Common myeloid progenitor, CD34-positive (primary cell): ENCODE data around the gene HMCN2.

Experiments used
- CTCF ChIA-PET: fragments of 350-600 bp; sonication (Branson Sonifier 250); formaldehyde crosslinking; loops from one replicate; lab custom pipeline; 2021; ENCODE audit warnings: antibody characterized with exemption; lab: Charles Lee
- POLR2A ChIA-PET: fragments of 350-600 bp; sonication (Branson Sonifier 250); formaldehyde crosslinking; loops from one replicate; lab custom pipeline; 2021; ENCODE audit warnings: antibody characterized with exemption; lab: Charles Lee
- DNase-seq, 3 donors: peaks; one replicate each; pipeline versions ENCODE4 v3.0.0 to v3.0.0-alpha.2; 2013
- H3K27ac ChIP-seq, 2 experiments: 1 replicate in 1 of 2; 2 replicates in 1 of 2; pipeline ENCODE4 v1.7.0; 2013; ENCODE audit warnings: inconsistent platforms in 2 of 2, low read length in 2 of 2, mild to moderate bottlenecking in 2 of 2, low read depth in 1 of 2, moderate library complexity in 1 of 2; ENCODE audit not compliant: severe bottlenecking in 2 of 2, insufficient read depth in 1 of 2, poor library complexity in 1 of 2
- H3K27me3 ChIP-seq, 5 experiments: replicated peaks in 2 of 5; 1 replicate in 3 of 5; 2 replicates in 2 of 5; pipeline versions ENCODE4 v1.6.1 to v1.7.0; 2013; ENCODE audit warnings: low read length in 4 of 5, mild to moderate bottlenecking in 2 of 5, moderate library complexity in 2 of 5, inconsistent platforms in 1 of 5; ENCODE audit not compliant: insufficient read depth in 5 of 5, control insufficient read depth in 4 of 5
- H3K36me3 ChIP-seq, 4 experiments: 1 replicate in 2 of 4; 2 replicates in 2 of 4; pipeline versions ENCODE4 v1.6.1 to v1.7.0; 2013; ENCODE audit warnings: low read length in 3 of 4, control low read depth in 1 of 4, mild to moderate bottlenecking in 1 of 4; ENCODE audit not compliant: control insufficient read depth in 4 of 4, insufficient read depth in 4 of 4
- H3K4me1 ChIP-seq, 4 experiments: 1 replicate in 3 of 4; 2 replicates in 1 of 4; pipeline versions ENCODE4 v1.6.1 to v1.7.1; 2013; ENCODE audit warnings: low read length in 3 of 4, mild to moderate bottlenecking in 3 of 4, control low read depth in 1 of 4, inconsistent platforms in 1 of 4, moderate library complexity in 1 of 4; ENCODE audit not compliant: control insufficient read depth in 4 of 4, insufficient read depth in 4 of 4; ENCODE audit errors: control extremely low read depth in 1 of 4
- H3K4me3 ChIP-seq, 7 experiments: 1 replicate in 4 of 7; 2 replicates in 3 of 7; pipeline versions ENCODE4 v1.5.1 to v1.7.0; 2013; ENCODE audit warnings: mild to moderate bottlenecking in 7 of 7, low read length in 6 of 7, moderate library complexity in 6 of 7, inconsistent platforms in 2 of 7, low read depth in 2 of 7, control low read depth in 1 of 7; ENCODE audit not compliant: insufficient read depth in 4 of 7, control insufficient read depth in 1 of 7; ENCODE audit errors: extremely low read depth in 1 of 7
- H3K9me3 ChIP-seq, 5 experiments: 1 replicate in 4 of 5; 2 replicates in 1 of 5; pipeline versions ENCODE4 v1.6.1 to v1.7.1; 2013; ENCODE audit warnings: low read length in 4 of 5, mild to moderate bottlenecking in 2 of 5, inconsistent platforms in 1 of 5, low read depth in 1 of 5, moderate library complexity in 1 of 5; ENCODE audit not compliant: control insufficient read depth in 4 of 5, insufficient read depth in 2 of 5; ENCODE audit errors: control extremely low read depth in 1 of 5
- WGBS: methylation state at CpG from one replicate; pipeline ENCODE4 v1.1.5; 2013; ENCODE audit not compliant: insufficient coverage; 5-methylcytosine and 5-hydroxymethylcytosine counted together

The HMCN2 gene

GRCh38 chr9:130448771-130449603 is 183.4 kb downstream of the HMCN2 start:
- WGBS: 93% methylated on average over 9 of the region's 10 CpGs
- H3K36me3 ChIP-seq: no peaks in the 10 kb centered on the region
- H3K27ac ChIP-seq: no peak overlapping the region
- peaks cover 0 to 17% (median 11%) of the 10 kb centered on the region in 4 experiments for H3K4me1 ChIP-seq
- POLR2A ChIA-PET: interaction anchor here (0.6 to 0.7 kb wide), 2 partner anchors 199 to 579 kb away, joined by 5 to 6 read pairs; no protein-coding TSS in a partner anchor
- H3K4me3 ChIP-seq: no peak overlapping the region
- peaks cover 0 to 72% (median 29%) of the 10 kb centered on the region in 5 experiments for H3K27me3 ChIP-seq
- DNase-seq: no peak
- no peaks in the 10 kb centered on the region for H3K9me3 ChIP-seq
- CTCF ChIA-PET: interaction anchor here (1.0 to 1.8 kb wide), 3 partner anchors 11 to 23 kb away, joined by 3 to 6 read pairs (median 3); no protein-coding TSS in a partner anchor

GRCh38 chr9:130450344-130451003 is 184.9 kb downstream of the HMCN2 start:
- Histone ChIP-seq H3K36me3 (no peaks in the 10 kb centered on the region), H3K9me3 (no peaks in the 10 kb centered on the region), H3K27ac (no peak overlapping the region), H3K4me3 (no peak overlapping the region), H3K4me1 (peaks cover 0 to 6% (median 3%) of the 10 kb centered on the region in 4 experiments), H3K27me3 (peaks cover 0 to 58% (median 19%) of the 10 kb centered on the region in 5 experiments)
- DNase-seq: no peak
- POLR2A ChIA-PET: no interaction called here
- CTCF ChIA-PET: no interaction called here
- WGBS: 79% methylated on average over 15 of the region's 15 CpGs

- WGBS: 65% methylated on average over 13 of the region's 14 CpGs
- H3K36me3 ChIP-seq: no peaks in the 10 kb centered on the region
- H3K27me3 ChIP-seq: peaks cover 0 to 57% (median 16%) of the 10 kb centered on the region in 5 experiments
- no peak for DNase-seq
- no peaks in the 10 kb centered on the region for H3K9me3 ChIP-seq
- CTCF ChIA-PET: no interaction called here
- H3K27ac ChIP-seq: no peak overlapping the region
- H3K4me1 ChIP-seq: peaks cover 0 to 4% (median 2%) of the 10 kb centered on the region in 4 experiments
- POLR2A ChIA-PET: no interaction called here
- no peak overlapping the region for H3K4me3 ChIP-seq
Observed at GRCh38 chr9:130451004-130451390, 185.4 kb downstream of the HMCN2 start.

- H3K4me3 ChIP-seq: no peak overlapping the region
- ChIA-PET POLR2A (no interaction called here), CTCF (no interaction called here)
- H3K27ac ChIP-seq: no peak overlapping the region
- H3K9me3 ChIP-seq: no peaks in the 10 kb centered on the region
- H3K36me3 ChIP-seq: no peaks in the 10 kb centered on the region
- peak; percentile 34 to 62 (median 58) for DNase-seq
- peaks cover 0 to 51% (median 13%) of the 10 kb centered on the region in 5 experiments for H3K27me3 ChIP-seq
- 55% methylated on average over 23 of the region's 23 CpGs for WGBS
- H3K4me1 ChIP-seq: peaks cover 0 to 4% (median 2%) of the 10 kb centered on the region in 4 experiments
Observed at GRCh38 chr9:130451509-130452388, 186.2 kb downstream of the HMCN2 start.

GRCh38 chr9:130452835-130453234 is 187.3 kb downstream of the HMCN2 start:
- CTCF ChIA-PET: interaction anchor here (1.0 to 1.5 kb wide), 3 partner anchors 229 to 417 kb away, joined by 3 to 4 read pairs (median 3); no protein-coding TSS in a partner anchor
- 96% methylated on average over 3 of the region's 4 CpGs for WGBS
- peaks cover 0 to 4% (median 1%) of the 10 kb centered on the region in 4 experiments for H3K4me1 ChIP-seq

GRCh38 chr9:130453487-130453886 is 187.9 kb downstream of the HMCN2 start:
- no peak overlapping the region for H3K27ac ChIP-seq
- peaks cover 0 to 47% (median 12%) of the 10 kb centered on the region in 5 experiments for H3K27me3 ChIP-seq
- WGBS: 42% methylated on average over 7 of the region's 7 CpGs
- CTCF ChIA-PET: interaction anchor here (1.0 to 1.5 kb wide), 3 partner anchors 228 to 417 kb away, joined by 3 to 4 read pairs (median 3); no protein-coding TSS in a partner anchor
- POLR2A ChIA-PET: no interaction called here
- no peak for DNase-seq
- H3K4me3 ChIP-seq: no peak overlapping the region
- H3K9me3 ChIP-seq: no peaks in the 10 kb centered on the region
- peaks cover 0 to 4% (median 0%) of the 10 kb centered on the region in 4 experiments for H3K4me1 ChIP-seq
- no peaks in the 10 kb centered on the region for H3K36me3 ChIP-seq

More at GRCh38 chr9:130452835-130453234, 187.3 kb downstream of the HMCN2 start:
- no peak for DNase-seq
- POLR2A ChIA-PET: no interaction called here
- no peaks in the 10 kb centered on the region for H3K9me3 ChIP-seq
- H3K4me3 ChIP-seq: no peak overlapping the region
- H3K36me3 ChIP-seq: no peaks in the 10 kb centered on the region
- H3K27ac ChIP-seq: no peak overlapping the region
- peaks cover 0 to 51% (median 12%) of the 10 kb centered on the region in 5 experiments for H3K27me3 ChIP-seq
